Epithelial cell of proximal tubule (primary cell): ENCODE results near the gene NUP93. TPM values are rescaled to one million over a fixed set of nuclear protein-coding genes. Genes with fewer than 3 reads are reported as not detected.
"Not testable (repeated sequence)": the region's sequence is repeated elsewhere in the genome, so short reads cannot be mapped to it uniquely, and the experiment has no call there.

Experiments
- DNase-seq: peaks from one replicate; pipeline ENCODE4 v3.0.0-alpha.2; 2011; ENCODE audit warnings: low read depth
- H3K4me3 ChIP-seq: 2 replicates; pipeline ENCODE4 v1.5.1; 2011; ENCODE audit warnings: low read depth, mild to moderate bottlenecking, low read length
- total RNA-seq: library from RNA; depleted of rRNA; stranded (reverse); fragments of >200 nt; gene quantifications from 2 replicates; pipeline ENCODE4 v1.2.3, GENCODE V29; 2015
- TF ChIP-seq, protein P1 (sequence below): conservative IDR thresholded peaks from 2 replicates; pipeline ENCODE4 v1.5.1; 2012; ENCODE audit warnings: low read depth, mild to moderate bottlenecking, low read length

The NUP93 gene
- total RNA-seq, 1 donor from 2014 or later, result 92.5 TPM

DNA sequence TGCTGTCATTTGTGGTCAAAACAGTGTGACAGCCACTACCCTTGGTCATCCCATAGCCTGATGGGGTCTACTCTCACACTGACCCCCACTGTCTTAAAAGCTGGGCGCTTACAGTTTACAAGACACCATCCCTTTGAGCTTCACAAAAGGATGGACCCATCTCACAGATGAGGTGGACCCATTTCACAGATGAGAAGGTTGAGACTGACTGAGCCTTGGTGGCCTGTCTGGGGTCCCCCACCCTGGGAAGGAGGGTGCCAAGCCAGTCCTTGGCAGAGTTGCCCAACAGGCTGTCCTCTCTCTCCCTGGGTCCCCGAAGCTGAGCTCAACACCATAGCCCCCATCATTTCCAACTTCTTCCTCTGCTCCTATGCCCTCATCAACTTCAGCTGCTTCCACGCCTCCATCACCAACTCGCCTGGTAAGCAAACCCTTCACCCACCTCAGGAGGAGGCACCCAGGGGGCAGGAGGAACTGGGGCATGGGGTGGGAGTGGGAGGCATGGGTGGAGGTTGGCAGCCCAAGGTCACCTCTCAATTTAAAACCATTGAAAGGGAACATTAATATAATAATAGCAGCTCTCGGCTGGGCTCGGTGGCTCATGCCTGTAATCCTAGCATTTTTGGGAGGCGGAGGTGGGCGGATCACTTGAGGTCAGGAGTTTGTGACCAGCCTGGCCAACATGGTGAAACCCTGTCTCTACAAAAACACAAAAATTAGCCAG is 152.3 kb downstream of the NUP93 start:
- no peak overlapping the region for H3K4me3 ChIP-seq
- TF ChIP-seq, protein P1, sequence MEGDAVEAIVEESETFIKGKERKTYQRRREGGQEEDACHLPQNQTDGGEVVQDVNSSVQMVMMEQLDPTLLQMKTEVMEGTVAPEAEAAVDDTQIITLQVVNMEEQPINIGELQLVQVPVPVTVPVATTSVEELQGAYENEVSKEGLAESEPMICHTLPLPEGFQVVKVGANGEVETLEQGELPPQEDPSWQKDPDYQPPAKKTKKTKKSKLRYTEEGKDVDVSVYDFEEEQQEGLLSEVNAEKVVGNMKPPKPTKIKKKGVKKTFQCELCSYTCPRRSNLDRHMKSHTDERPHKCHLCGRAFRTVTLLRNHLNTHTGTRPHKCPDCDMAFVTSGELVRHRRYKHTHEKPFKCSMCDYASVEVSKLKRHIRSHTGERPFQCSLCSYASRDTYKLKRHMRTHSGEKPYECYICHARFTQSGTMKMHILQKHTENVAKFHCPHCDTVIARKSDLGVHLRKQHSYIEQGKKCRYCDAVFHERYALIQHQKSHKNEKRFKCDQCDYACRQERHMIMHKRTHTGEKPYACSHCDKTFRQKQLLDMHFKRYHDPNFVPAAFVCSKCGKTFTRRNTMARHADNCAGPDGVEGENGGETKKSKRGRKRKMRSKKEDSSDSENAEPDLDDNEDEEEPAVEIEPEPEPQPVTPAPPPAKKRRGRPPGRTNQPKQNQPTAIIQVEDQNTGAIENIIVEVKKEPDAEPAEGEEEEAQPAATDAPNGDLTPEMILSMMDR, result no peak

DNA sequence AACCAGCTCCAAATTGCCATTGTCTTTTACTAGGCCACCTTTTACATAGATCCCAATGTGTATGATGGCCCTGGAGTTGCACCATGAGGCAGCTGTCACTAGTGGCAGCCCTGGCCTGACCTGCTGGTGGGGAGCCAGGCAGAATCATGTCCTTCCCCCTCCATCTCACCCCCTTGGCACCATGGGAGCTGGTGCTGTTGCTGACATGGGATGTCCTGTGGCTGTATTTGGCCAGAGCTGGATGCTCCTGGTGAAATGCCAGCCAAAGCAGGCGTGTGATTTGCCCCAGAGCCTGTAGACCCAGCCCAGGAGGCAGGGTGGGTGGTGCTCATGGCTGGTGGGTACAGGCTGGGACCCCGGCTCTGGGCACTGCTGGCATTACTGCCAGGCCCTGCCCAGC is 153.7 kb downstream of the NUP93 start:
- DNase-seq, result no peak
- no peak overlapping the region for H3K4me3 ChIP-seq
- TF ChIP-seq, protein P1, result no peak

More for the DNA sequence above, 152.3 kb downstream of the NUP93 start:
- DNase-seq, result no peak

DNA sequence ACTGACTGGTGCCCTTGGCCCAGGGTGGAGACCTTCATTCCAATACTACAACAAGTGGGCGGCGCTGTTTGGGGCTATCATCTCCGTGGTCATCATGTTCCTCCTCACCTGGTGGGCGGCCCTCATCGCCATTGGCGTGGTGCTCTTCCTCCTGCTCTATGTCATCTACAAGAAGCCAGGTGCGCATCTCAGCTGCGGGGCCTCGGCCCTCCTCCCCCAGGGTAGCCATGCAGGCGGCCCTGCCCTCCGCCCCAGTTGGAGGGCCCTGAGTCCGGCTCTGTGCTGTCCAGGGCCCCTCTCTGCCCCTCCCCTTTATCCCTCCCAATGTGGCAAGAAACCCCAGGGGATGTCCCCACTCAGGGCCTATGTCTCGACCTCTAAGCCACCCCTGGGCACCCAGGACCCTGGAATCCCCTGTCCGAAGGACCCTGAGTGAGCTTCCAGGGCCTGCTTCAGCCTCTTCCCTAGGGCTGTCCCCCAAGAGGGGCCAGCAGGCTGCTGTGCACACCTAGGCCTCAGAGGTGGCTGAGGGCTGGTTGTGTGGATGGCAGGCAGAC is 154.2 kb downstream of the NUP93 start:
- TF ChIP-seq, protein P1, result no peak
- H3K4me3 ChIP-seq, result no peak overlapping the region
- DNase-seq, result no peak

DNA sequence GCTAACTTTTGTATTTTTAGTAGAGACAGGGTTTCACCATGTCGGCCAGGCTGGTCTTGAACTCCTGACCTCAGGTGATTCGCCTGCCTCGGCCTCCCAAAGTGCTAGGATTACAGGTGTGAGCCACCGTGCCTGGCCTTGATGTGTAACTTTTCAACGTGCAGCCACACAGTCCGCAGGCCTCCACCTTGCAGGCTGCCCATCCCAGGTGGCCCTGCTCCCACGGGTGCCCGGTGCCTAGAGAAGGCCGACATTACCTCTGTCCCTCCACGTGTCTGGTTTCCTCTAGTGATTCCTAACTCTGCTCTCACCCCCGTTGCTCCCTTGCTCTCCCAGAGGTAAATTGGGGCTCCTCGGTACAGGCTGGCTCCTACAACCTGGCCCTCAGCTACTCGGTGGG is 155.0 kb downstream of the NUP93 start:
- DNase-seq, H3K4me3 ChIP-seq: not testable (repeated sequence)

DNA sequence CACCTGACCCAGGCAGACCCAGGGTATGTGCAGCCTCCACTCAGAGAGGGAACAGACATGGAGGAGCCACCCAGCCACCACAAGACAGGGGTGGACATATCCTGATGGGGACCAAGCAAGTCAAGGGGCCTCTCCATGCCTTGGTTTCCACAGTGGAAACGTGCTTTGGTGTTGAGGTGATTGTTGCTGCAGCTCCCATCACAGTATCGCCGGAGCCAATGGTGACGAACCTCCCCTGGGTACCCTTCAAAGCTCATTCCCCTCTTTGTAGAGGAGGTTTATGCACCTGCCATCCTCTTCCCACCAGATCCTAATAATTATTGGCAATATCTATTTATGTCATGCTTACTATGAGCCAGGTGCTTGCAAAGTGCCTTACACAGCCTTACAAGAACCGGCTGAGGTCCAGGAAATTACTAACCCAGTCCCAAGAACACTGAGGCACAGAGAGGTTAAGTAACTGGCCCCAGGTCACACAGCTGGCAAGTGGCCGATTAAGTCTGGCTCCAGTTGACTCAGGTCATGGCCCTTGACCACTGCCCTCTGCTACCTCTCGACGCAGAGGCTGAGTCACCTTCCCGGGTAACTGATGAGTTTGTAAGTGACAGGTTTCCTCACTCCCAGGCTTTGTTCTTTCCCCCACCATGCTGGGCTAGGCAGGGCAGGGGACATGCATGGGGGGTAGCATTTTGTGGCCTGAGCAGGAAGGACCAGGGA is 155.7 kb downstream of the NUP93 start:
- no peak overlapping the region for H3K4me3 ChIP-seq
- DNase-seq, result no peak
- TF ChIP-seq, protein P1, result no peak

DNA sequence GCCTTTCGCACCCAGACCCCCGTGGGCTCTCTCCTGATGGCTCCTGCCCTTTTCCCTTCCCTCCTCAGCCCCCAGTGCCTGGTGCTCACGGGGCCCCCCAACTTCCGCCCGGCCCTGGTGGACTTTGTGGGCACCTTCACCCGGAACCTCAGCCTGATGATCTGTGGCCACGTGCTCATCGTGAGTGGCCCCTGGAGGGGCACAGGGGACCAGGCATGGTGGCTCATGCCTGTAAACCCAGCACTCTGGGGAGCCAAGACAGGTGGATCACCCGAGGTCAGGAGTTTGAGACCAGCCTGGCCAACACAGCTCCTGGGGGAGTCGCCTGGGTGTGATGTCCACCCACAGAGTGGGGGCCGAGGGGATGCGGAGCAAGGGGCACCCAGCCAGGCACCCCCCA is 156.4 kb downstream of the NUP93 start:
- no peak for DNase-seq
- H3K4me3 ChIP-seq, result no peak overlapping the region
- TF ChIP-seq, protein P1, result no peak

DNA sequence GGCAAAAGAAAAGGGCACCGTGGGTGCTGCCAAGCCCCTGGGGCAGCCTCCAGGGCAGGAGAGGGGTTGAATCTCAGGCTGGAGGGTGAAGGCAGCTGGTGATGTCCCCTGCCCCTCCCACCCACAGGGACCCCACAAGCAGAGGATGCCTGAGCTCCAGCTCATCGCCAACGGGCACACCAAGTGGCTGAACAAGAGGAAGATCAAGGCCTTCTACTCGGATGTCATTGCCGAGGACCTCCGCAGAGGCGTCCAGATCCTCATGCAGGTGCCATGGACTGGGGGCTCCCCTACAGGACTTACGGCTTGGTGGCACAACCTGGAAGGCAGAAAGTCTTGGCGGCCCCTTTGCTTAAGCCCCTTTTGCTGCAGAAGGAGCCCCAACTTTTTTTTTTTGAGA is 156.9 kb downstream of the NUP93 start:
- no peak overlapping the region for H3K4me3 ChIP-seq
- DNase-seq, result no peak
- TF ChIP-seq, protein P1, result no peak
